Stomach (tissue), 9 donors: ENCODE measurements around the gene REXO1. TPM values are rescaled to one million over a fixed set of nuclear protein-coding genes. Genes with fewer than 3 reads are reported as not detected.

Experiments
- DNase-seq, 2 donors: peaks; one replicate each; pipeline versions ENCODE4 v3.0.0 to v3.0.0-alpha.2; 2013 to 2019
- H3K27ac ChIP-seq, 5 donors: fragments of 200-600 bp in 4 of 5; sonication (generic) in 4 of 5; one replicate each; pipeline ENCODE4 v1.5.1; 2013 to 2019; ENCODE audit warnings: mild to moderate bottlenecking in 1 of 5, moderate library complexity in 1 of 5
- H3K27me3 ChIP-seq, 3 donors: fragments of 200-600 bp; sonication (generic); one replicate each; pipeline ENCODE4 v1.5.1; 2017 to 2019; ENCODE audit warnings: mixed run types in 1 of 3
- H3K36me3 ChIP-seq, 4 donors: fragments of 200-600 bp; sonication (generic); 1 replicate in 3 of 4; 2 replicates in 1 of 4; pipeline ENCODE4 v1.5.1; 2016 to 2019
- H3K4me1 ChIP-seq, 4 donors: fragments of 200-600 bp; sonication (generic); one replicate each; pipeline ENCODE4 v1.5.1; 2016 to 2019
- H3K4me3 ChIP-seq, 4 donors: fragments of 200-600 bp; sonication (generic) in 3 of 4; one replicate each; pipeline ENCODE4 v1.5.1; 2016 to 2019; ENCODE audit warnings: mild to moderate bottlenecking in 1 of 4
- H3K9me3 ChIP-seq, 4 donors: fragments of 200-600 bp; sonication (generic); one replicate each; pipeline ENCODE4 v1.5.1; 2016 to 2019
- EP300 ChIP-seq: sonication (generic); formaldehyde crosslinking; IDR thresholded peaks from one replicate; pipeline ENCODE4 v1.6.1; 2017; ENCODE audit warnings: antibody characterized with exemption
- POLR2A ChIP-seq, 4 donors: fragments of 450-650 bp; IDR thresholded peaks; one replicate each; pipeline ENCODE4 v1.6.1; 2016; ENCODE audit warnings: antibody characterized with exemption in 4 of 4, control low read depth in 2 of 4, mild to moderate bottlenecking in 1 of 4, moderate library complexity in 1 of 4
- POLR2AphosphoS5 ChIP-seq, 3 donors: sonication (generic); formaldehyde crosslinking; IDR thresholded peaks; one replicate each; pipeline ENCODE4 v1.6.1; 2016; ENCODE audit warnings: antibody characterized with exemption in 3 of 3
- WGBS, 5 donors: extraction: QIAGEN DNeasy Blood & Tissue Kit in 3 of 5; methylation state at CpG; one replicate each; pipeline versions ENCODE4 v1.1.5 to v1.1.7; 2013 to 2018; 5-methylcytosine and 5-hydroxymethylcytosine counted together
- intact Hi-C: fragments of 100-400 bp; cut with DNase I; formaldehyde crosslinking; loops from one replicate; pipeline ENCODE4 v1.15.1; 2023; ENCODE audit warnings: low total_unique reads
- polyA plus RNA-seq, 3 donors: library from polyadenylated mRNA; stranded (reverse); fragments of 200-250 nt; gene quantifications; one replicate each; pipeline ENCODE4 v1.2.3, GENCODE V29; 2013
- total RNA-seq, 5 donors: library from RNA; depleted of rRNA; stranded (reverse); fragments of >200 nt; gene quantifications; one replicate each; pipeline versions ENCODE4 v1.1.0 to v1.2.3, GENCODE V29; 2014 to 2016
- TF ChIP-seq, protein P1 (sequence below), 7 experiments: fragments of 450-650 bp in 4 of 7; fragments of 200-600 bp in 3 of 7; sonication (generic) in 3 of 7; IDR thresholded peaks; one replicate each; pipeline ENCODE4 v1.5.1; 2016 to 2019; ENCODE audit warnings: antibody characterized with exemption in 7 of 7, control low read depth in 2 of 7, mild to moderate bottlenecking in 1 of 7
- donor health status: healthy with polysubstance abuse.
- donor health status: Bipolar disorder and iron deficiency.
- donor health status: healthy.

REXO1 gene
- total and polyA plus RNA-seq, 8 donors: 10.1 to 164 (median 15.6) TPM

DNA sequence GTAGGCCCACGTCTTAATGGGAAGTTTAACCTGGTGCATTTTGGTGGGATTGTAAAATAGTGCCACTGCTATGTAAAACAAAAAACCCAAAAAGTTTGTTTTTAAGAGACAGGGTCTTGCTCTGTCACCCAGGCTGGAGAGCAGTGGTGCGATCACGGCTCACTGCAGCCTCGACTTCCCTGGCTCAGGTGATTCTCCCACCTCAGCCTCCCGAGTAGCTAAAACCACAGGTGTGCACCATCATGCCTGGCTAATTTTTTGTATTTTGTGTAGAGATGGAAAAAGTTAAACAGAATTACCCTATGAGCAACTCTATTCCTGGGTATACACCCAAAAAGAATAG is 820 bp upstream of the REXO1 start:
- H3K4me1 ChIP-seq: peaks cover 58 to 75% (median 67%) of the 10 kb centered on the region in 4 donors
- H3K27ac ChIP-seq: peak overlapping the region in 4 of 5 donors; percentile 97 to 99 (median 98)
- H3K36me3 ChIP-seq: peaks cover 0 to 16% (median 12%) of the 10 kb centered on the region in 4 donors
- TF ChIP-seq POLR2AphosphoS5 (IDR thresholded peaks at IDR 0.05): no peak
- no peak for TF ChIP-seq POLR2A (IDR thresholded peaks at IDR 0.05)
- TF ChIP-seq EP300: no peak
- TF ChIP-seq, protein P1, sequence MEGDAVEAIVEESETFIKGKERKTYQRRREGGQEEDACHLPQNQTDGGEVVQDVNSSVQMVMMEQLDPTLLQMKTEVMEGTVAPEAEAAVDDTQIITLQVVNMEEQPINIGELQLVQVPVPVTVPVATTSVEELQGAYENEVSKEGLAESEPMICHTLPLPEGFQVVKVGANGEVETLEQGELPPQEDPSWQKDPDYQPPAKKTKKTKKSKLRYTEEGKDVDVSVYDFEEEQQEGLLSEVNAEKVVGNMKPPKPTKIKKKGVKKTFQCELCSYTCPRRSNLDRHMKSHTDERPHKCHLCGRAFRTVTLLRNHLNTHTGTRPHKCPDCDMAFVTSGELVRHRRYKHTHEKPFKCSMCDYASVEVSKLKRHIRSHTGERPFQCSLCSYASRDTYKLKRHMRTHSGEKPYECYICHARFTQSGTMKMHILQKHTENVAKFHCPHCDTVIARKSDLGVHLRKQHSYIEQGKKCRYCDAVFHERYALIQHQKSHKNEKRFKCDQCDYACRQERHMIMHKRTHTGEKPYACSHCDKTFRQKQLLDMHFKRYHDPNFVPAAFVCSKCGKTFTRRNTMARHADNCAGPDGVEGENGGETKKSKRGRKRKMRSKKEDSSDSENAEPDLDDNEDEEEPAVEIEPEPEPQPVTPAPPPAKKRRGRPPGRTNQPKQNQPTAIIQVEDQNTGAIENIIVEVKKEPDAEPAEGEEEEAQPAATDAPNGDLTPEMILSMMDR (IDR thresholded peaks at IDR 0.05): no peak
- intact Hi-C loops: no loop called here
- no peak for DNase-seq
- WGBS, 5 donors: 52 to 67% (median 63%) methylated on average over 5 of the region's 5 CpGs
- peaks cover 0 to 10% (median 0%) of the 10 kb centered on the region in 3 donors for H3K27me3 ChIP-seq
- no peak overlapping the region for H3K4me3 ChIP-seq
- no peaks in the 10 kb centered on the region for H3K9me3 ChIP-seq

DNA sequence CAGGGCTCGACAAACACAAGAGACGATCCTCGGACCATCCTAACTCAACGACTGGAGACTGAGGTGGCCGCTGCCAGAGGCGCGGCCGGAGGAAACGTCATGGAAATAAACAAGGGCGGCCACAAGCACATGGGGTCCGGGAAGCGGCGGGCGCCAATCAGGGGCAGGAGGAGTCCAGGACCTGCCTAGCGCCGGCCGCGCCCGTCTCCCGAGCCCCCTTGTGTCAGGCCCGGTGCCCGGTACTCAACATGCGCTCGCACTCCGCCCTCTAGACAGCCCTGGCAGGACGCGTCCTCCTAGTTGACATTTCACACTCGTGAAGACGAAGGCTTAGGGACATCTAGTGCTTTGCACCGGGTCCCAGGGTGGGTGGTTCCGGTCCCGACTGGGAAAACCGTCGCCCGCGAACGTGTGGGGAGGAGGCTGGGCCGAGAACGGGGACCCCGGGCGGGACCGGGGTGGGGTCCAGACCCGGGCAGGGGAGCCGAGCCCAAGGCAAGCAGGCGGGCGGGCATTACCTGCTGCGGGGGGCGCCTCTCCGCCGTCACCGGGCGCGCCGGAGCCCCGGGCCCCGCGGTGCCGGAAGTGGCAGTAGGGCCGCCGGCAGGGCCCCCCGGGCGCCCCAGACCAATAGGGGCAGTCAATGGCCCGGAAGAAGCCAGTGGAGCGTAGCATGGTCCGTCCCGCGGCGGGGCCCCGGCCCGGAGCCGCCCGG is 442 bp downstream of the REXO1 start:
- Histone ChIP-seq H3K4me3 (peak overlapping the region; percentile 87 to 100 (median 98)), H3K27ac (peak overlapping the region; percentile 97 to 99 (median 99)), H3K9me3 (no peaks in the 10 kb centered on the region), H3K36me3 (peaks cover 0 to 22% (median 17%) of the 10 kb centered on the region in 4 donors), H3K4me1 (peaks cover 57 to 75% (median 67%) of the 10 kb centered on the region in 4 donors), H3K27me3 (peaks cover 0 to 10% (median 0%) of the 10 kb centered on the region in 3 donors)
- TF ChIP-seq POLR2AphosphoS5 (IDR thresholded peaks at IDR 0.05) (no peak), POLR2A (IDR thresholded peaks at IDR 0.05) (no peak), EP300 (no peak)
- TF ChIP-seq, protein P1 (IDR thresholded peaks at IDR 0.05): no peak
- 0 to 1% (median 0%) methylated on average over 25 to 72 of the region's 72 CpGs for WGBS, 5 donors
- intact Hi-C loops: no loop called here
- peak in 1 of 2 donors; percentile 80 for DNase-seq

DNA sequence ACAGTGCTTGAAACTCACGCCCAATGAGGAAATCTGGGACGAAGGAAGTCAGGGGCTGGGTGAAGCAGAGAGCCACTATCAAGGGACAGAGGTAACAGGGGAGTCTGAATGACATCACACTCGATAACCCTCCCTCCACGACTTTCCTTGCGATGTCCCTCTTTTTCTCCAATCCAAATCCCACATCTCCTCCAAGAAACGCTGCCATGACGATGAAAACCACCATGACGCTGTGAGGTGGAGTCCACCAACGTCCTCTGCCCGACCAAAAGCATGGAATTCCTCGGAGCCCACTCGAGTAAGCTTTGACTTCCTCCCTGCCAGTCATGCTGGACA is 967 bp downstream of the REXO1 start:
- peaks cover 57 to 75% (median 67%) of the 10 kb centered on the region in 4 donors for H3K4me1 ChIP-seq

DNA sequence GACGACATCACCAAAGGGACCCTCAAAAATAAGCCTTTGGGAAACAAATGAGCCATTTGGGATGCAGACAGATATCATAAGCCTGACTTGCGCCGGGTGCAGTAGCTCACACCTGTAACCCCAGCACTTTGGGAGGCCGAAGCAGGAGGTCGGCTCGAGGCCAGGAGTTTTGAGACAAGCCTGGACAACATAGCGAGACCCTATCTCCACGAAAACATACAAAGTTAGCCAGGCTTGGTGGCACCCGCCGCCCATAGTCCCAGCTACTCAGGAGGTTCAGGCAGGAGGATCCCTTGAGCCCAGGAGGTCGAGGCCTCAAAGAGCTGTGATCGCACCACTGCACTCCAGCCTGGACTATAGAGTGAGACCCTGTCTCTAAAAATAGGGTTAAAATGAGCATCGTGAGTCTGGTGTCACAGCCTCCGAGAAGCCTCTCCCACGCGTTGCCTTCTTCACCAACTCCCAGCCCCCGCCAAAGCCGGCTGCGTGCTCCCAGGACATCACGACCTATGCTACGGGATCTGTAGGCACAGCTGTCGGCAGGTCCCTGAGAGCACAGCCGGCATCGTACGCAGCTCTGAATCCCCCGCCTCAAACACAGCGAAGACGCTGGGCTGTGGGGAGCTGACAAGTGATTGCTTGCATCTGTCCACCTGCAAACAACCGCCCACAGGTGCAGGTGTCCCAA is 1.6 kb downstream of the REXO1 start:
- DNase-seq: no peak

More for the DNA sequence above, 967 bp downstream of the REXO1 start:
- Histone ChIP-seq H3K9me3 (no peaks in the 10 kb centered on the region), H3K4me3 (peak overlapping the region; percentile 87 to 100 (median 98)), H3K36me3 (peaks cover 0 to 22% (median 17%) of the 10 kb centered on the region in 4 donors), H3K27ac (peak overlapping the region in 4 of 5 donors; percentile 97 to 99 (median 98)), H3K27me3 (peaks cover 0 to 8% (median 0%) of the 10 kb centered on the region in 3 donors)
- WGBS, 5 donors: 3 to 6% (median 6%) methylated on average over 12 of the region's 12 CpGs
- no peak for DNase-seq
- intact Hi-C loops: no loop called here
- no peak for TF ChIP-seq POLR2AphosphoS5 (IDR thresholded peaks at IDR 0.05)
- TF ChIP-seq POLR2A (IDR thresholded peaks at IDR 0.05): no peak
- TF ChIP-seq, protein P1 (IDR thresholded peaks at IDR 0.05): no peak
- no peak for TF ChIP-seq EP300

More for the DNA sequence above, 1.6 kb downstream of the REXO1 start:
- intact Hi-C loops: no loop called here
- Histone ChIP-seq H3K4me3 (peak overlapping the region; percentile 87 to 100 (median 98)), H3K36me3 (peaks cover 0 to 22% (median 17%) of the 10 kb centered on the region in 4 donors), H3K27me3 (peaks cover 0 to 1% (median 0%) of the 10 kb centered on the region in 3 donors), H3K9me3 (no peaks in the 10 kb centered on the region), H3K4me1 (peaks cover 52 to 74% (median 65%) of the 10 kb centered on the region in 4 donors), H3K27ac (peak overlapping the region in 1 of 5 donors; percentile 99)
- TF ChIP-seq POLR2A (IDR thresholded peaks at IDR 0.05): no peak
- TF ChIP-seq EP300: no peak
- TF ChIP-seq POLR2AphosphoS5 (IDR thresholded peaks at IDR 0.05): no peak
- TF ChIP-seq, protein P1 (IDR thresholded peaks at IDR 0.05): no peak
- WGBS, 5 donors: 68 to 78% (median 72%) methylated on average over 25 to 29 of the region's 29 CpGs
